MCF 10A (cell line): Measurements from ENCODE around the gene PTPRU. TPM values are rescaled to one million over a fixed set of nuclear protein-coding genes. Genes with fewer than 3 reads are reported as not detected.

Experiments
- BruUV-seq: library from RNA; stranded (reverse); fragments of 400-500 nt; replicated peaks from 2 replicates; lab custom pipeline; 2021; lab: Mats Ljungman, UMichigan
- CTCF ChIA-PET: fragments of 300-600 bp; sonication (Branson Sonifier 250); formaldehyde crosslinking; extraction: SDS; loops from one replicate; lab custom pipeline; 2021; ENCODE audit warnings: antibody characterized with exemption, inconsistent platforms; lab: Yijun Ruan, JAX
- POLR2A ChIA-PET: fragments of 300-600, 350-650 bp; sonication (Branson Sonifier 250); formaldehyde crosslinking; extraction: SDS; loops from one replicate; lab custom pipeline; 2020; ENCODE audit warnings: antibody characterized with exemption, inconsistent platforms; lab: Yijun Ruan, JAX
- DNase-seq: peaks from one replicate; pipeline ENCODE4 v3.0.0-alpha.2; 2018; ENCODE audit not compliant: unreplicated experiment
- H3K27ac Mint-ChIP-seq: one replicate; pipeline ENCODE4 v1.8.0; 2022; ENCODE audit warnings: mild to moderate bottlenecking, low read depth, mixed read lengths; ENCODE audit not compliant: unreplicated experiment
- H3K27me3 Mint-ChIP-seq: one replicate; pipeline ENCODE4 v1.8.0; 2022; ENCODE audit warnings: mixed read lengths; ENCODE audit not compliant: insufficient read depth, unreplicated experiment
- H3K36me3 Mint-ChIP-seq: one replicate; pipeline ENCODE4 v1.8.0; 2022; ENCODE audit warnings: mild to moderate bottlenecking, moderate library complexity, mixed read lengths; ENCODE audit not compliant: insufficient read depth, unreplicated experiment
- H3K4me1 Mint-ChIP-seq: one replicate; pipeline ENCODE4 v1.8.0; 2022; ENCODE audit warnings: mixed read lengths; ENCODE audit not compliant: insufficient read depth, unreplicated experiment
- H3K4me3 Mint-ChIP-seq: one replicate; pipeline ENCODE4 v1.8.0; 2022; ENCODE audit warnings: mild to moderate bottlenecking, moderate library complexity, mixed read lengths; ENCODE audit not compliant: unreplicated experiment
- H3K9me3 Mint-ChIP-seq: one replicate; pipeline ENCODE4 v1.8.0; 2022; ENCODE audit warnings: mixed read lengths; ENCODE audit not compliant: unreplicated experiment
- intact Hi-C: fragments of 100-400 bp; cut with micrococcal nuclease; formaldehyde crosslinking; loops from 2 replicates; pipeline ENCODE4 v1.14.1; 2022
- total RNA-seq: library from RNA; stranded (reverse); gene quantifications from 2 replicates; pipeline ENCODE4 v1.2.3, GENCODE V29; 2022
- TF ChIP-seq, protein P1 (sequence below): fragments of 200-600 bp; IDR thresholded peaks from one replicate; pipeline ENCODE4 v1.8.0; 2022; ENCODE audit warnings: antibody characterized with exemption, mild to moderate bottlenecking; ENCODE audit not compliant: unreplicated experiment

Gene PTPRU
- total RNA-seq, 1 experiment from 2014 or later = 24.1 TPM

DNA sequence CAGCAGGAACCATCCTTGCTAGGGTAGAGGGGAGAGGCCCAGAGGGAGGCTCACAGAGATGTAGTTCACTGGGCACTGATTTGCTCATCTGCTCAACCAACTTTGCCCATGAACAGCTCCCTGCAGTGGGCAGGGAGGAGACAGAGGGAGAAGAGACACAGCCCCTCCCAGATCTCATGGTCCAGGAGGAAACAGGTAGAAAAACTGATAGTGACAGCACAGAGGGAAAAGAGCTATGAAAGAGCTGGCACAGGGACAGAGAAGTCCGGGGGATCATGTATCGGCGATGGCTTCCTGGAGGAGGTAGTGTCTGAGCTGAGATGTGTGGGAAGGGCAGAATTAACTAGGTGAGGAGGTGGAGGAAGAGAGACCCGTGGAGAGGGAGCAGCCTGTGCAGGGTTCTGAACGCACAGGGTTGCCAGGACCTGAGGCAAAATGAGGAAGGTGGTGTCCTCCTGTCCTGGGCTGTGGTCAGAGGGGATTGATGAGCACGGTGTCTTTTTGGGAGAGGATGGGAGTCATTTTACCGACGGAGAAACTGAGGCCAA lies 85.9 kb downstream of the PTPRU start:
- BruUV-seq = no TSS peak
- Mint-ChIP-seq H3K4me1 (peaks cover 8% of the 10 kb centered on the region), H3K4me3 (no peak overlapping the region), H3K36me3 (peaks cover 49% of the 10 kb centered on the region), H3K27ac (peak overlapping the region; percentile 20), H3K27me3 (no peaks in the 10 kb centered on the region), H3K9me3 (no peaks in the 10 kb centered on the region)
- TF ChIP-seq, protein P1, sequence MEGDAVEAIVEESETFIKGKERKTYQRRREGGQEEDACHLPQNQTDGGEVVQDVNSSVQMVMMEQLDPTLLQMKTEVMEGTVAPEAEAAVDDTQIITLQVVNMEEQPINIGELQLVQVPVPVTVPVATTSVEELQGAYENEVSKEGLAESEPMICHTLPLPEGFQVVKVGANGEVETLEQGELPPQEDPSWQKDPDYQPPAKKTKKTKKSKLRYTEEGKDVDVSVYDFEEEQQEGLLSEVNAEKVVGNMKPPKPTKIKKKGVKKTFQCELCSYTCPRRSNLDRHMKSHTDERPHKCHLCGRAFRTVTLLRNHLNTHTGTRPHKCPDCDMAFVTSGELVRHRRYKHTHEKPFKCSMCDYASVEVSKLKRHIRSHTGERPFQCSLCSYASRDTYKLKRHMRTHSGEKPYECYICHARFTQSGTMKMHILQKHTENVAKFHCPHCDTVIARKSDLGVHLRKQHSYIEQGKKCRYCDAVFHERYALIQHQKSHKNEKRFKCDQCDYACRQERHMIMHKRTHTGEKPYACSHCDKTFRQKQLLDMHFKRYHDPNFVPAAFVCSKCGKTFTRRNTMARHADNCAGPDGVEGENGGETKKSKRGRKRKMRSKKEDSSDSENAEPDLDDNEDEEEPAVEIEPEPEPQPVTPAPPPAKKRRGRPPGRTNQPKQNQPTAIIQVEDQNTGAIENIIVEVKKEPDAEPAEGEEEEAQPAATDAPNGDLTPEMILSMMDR = no peak
- ChIA-PET POLR2A (interaction anchor here (0.5 kb wide), 1 partner anchor 77 kb away, joined by 3 read pairs; no protein-coding TSS in a partner anchor), CTCF (interaction anchor here (1.5 kb wide), 1 partner anchor 9 kb away, joined by 6 read pairs; no protein-coding TSS in a partner anchor)
- intact Hi-C loops = no loop called here
- no peak for DNase-seq

GRCh38 chr1:29322861-29323585 lies 86.7 kb downstream of the PTPRU start:
- intact Hi-C loops = no loop called here
- DNase-seq = no peak
- H3K4me1 Mint-ChIP-seq = peaks cover 8% of the 10 kb centered on the region
- no peak overlapping the region for H3K27ac Mint-ChIP-seq
- ChIA-PET POLR2A (no interaction called here), CTCF (interaction anchor here (1.5 kb wide), 1 partner anchor 8 kb away, joined by 6 read pairs; no protein-coding TSS in a partner anchor)
- no peaks in the 10 kb centered on the region for H3K9me3 Mint-ChIP-seq
- TF ChIP-seq, protein P1 = no peak
- no peaks in the 10 kb centered on the region for H3K27me3 Mint-ChIP-seq
- H3K36me3 Mint-ChIP-seq = peaks cover 45% of the 10 kb centered on the region
- no TSS peak for BruUV-seq
- no peak overlapping the region for H3K4me3 Mint-ChIP-seq

GRCh38 chr1:29323636-29324035 lies 87.3 kb downstream of the PTPRU start:
- H3K27me3 Mint-ChIP-seq = no peaks in the 10 kb centered on the region
- TF ChIP-seq, protein P1 = no peak
- peaks cover 8% of the 10 kb centered on the region for H3K4me1 Mint-ChIP-seq
- intact Hi-C loops = no loop called here
- no peak for DNase-seq
- H3K9me3 Mint-ChIP-seq = no peaks in the 10 kb centered on the region
- no peak overlapping the region for H3K27ac Mint-ChIP-seq
- POLR2A ChIA-PET = no interaction called here
- peaks cover 41% of the 10 kb centered on the region for H3K36me3 Mint-ChIP-seq
- no TSS peak for BruUV-seq
- H3K4me3 Mint-ChIP-seq = no peak overlapping the region
- CTCF ChIA-PET = no interaction called here

GRCh38 chr1:29324202-29324601 lies 87.9 kb downstream of the PTPRU start:
- H3K4me3 Mint-ChIP-seq = no peak overlapping the region
- H3K36me3 Mint-ChIP-seq = peaks cover 38% of the 10 kb centered on the region
- H3K9me3 Mint-ChIP-seq = no peaks in the 10 kb centered on the region
- H3K27ac Mint-ChIP-seq = no peak overlapping the region
- peaks cover 8% of the 10 kb centered on the region for H3K4me1 Mint-ChIP-seq
- CTCF ChIA-PET = no interaction called here
- intact Hi-C loops = no loop called here
- H3K27me3 Mint-ChIP-seq = no peaks in the 10 kb centered on the region
- no TSS peak for BruUV-seq
- TF ChIP-seq, protein P1 = no peak
- no peak for DNase-seq
- POLR2A ChIA-PET = no interaction called here
